ENCODE data around the gene NOD1. TPM values are rescaled to one million over a fixed set of nuclear protein-coding genes. Genes with fewer than 3 reads are reported as not detected.
A peak's percentile ranks its signal among the peaks of the same experiment; 100 is the strongest.

Gene NOD1
- total and polyA plus RNA-seq, 2 of the 8 experiments (the other 6 are each of a cell fraction or from before 2014, with no cell fraction given) = 3.8 to 6.5 TPM

DNA sequence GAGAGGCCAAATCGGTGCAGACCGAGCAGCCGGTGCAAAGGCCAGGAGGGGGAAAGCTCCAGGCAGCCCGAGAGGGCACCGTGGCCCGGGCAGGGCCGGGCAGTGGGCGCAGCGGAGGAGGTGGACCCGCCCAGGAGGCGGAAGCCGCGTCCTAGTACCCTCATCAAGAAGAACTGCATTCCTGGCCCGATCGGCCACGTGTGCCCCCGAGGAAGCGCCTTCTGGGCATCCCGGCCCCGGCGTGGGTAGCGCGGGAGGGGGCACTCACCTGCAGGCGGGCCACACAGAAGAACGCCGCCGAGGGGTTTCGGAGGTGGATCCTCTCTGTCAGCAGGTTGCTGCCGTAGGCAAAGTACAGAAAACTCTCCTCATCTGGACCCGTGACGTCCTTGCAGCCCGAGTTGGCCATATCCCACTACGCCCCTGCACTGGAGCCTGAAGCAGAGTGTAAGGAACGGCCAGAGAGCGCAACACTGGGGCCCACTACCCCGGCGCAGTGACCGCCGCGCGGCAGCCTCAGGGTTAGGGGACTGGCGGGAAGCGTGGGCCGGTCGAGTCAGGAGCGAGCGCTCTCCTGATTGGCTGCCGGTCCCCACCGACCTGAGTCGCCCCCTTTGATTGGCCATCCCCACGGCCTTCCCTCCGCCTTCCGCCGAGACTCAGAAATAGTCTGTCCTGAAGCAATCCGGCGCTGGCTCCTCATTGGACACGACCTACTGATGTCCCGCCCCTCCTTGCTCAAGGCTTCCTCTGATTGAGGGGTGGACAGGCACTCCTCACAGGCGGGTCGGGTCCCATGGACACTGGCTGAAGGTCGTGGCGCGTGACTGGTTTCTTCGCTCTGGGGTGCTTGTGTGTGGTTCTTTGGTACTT lies 26.0 kb upstream of the NOD1 start, which contains the start of gene GGCT (continued):
- TF ChIP-seq, protein P1, sequence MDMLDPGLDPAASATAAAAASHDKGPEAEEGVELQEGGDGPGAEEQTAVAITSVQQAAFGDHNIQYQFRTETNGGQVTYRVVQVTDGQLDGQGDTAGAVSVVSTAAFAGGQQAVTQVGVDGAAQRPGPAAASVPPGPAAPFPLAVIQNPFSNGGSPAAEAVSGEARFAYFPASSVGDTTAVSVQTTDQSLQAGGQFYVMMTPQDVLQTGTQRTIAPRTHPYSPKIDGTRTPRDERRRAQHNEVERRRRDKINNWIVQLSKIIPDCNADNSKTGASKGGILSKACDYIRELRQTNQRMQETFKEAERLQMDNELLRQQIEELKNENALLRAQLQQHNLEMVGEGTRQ (IDR thresholded peaks at IDR 0.05; ENCODE audit: low read length) = no peak; the same call in 1 of the 2 replicates
- peak; percentile 58 for TF ChIP-seq TEAD4 (IDR thresholded peaks at IDR 0.05; ENCODE audit: low read depth, low read length)
- peak; percentile 48 for TF ChIP-seq ASH2L (IDR thresholded peaks at IDR 0.05; ENCODE audit: low read length)
- TF ChIP-seq POLR2A (IDR thresholded peaks at IDR 0.05; ENCODE audit: control extremely low read depth in 1 of 2, low read depth in 2 of 2, low read length in 2 of 2) = peak; percentile 88 to 93
- peak; percentile 83 for TF ChIP-seq KDM4A (IDR thresholded peaks at IDR 0.05; ENCODE audit: low read depth, low read length, severe bottlenecking)
- peak; percentile 93 for TF ChIP-seq POLR2AphosphoS5 (IDR thresholded peaks at IDR 0.05; ENCODE audit: low read depth, low read length)
- TF ChIP-seq NANOG (IDR thresholded peaks at IDR 0.05; ENCODE audit: insufficient read depth, low read depth, low read length, poor library complexity, severe bottlenecking) = no peak
- peak; percentile 55 for TF ChIP-seq CREB1 (IDR thresholded peaks at IDR 0.05)
- peak; percentile 60; the same call in 1 of the 2 replicates for TF ChIP-seq EGR1 (IDR thresholded peaks at IDR 0.05; ENCODE audit: borderline replicate concordance, low read depth, low read length)
- TF ChIP-seq RBBP5 (IDR thresholded peaks at IDR 0.05; ENCODE audit: borderline replicate concordance, low read depth, low read length) = peak; percentile 70; the same call in 1 of the 2 replicates
- TF ChIP-seq, protein P2, sequence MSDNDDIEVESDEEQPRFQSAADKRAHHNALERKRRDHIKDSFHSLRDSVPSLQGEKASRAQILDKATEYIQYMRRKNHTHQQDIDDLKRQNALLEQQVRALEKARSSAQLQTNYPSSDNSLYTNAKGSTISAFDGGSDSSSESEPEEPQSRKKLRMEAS (IDR thresholded peaks at IDR 0.05) = peak; percentile 90

All from H1 (cell line).